GM23338 (cell line): ENCODE measurements around the gene OIT3.

Experiments
- CREB1 ChIP-seq: fragments of 250-450 bp; sonication (Bioruptor Pico); IDR thresholded peaks from 2 replicates; pipeline ENCODE4 v1.5.0; 2020; ENCODE audit warnings: low read depth, mild to moderate bottlenecking, moderate library complexity
- EZH2 ChIP-seq: fragments of 200-600 bp; sonication (generic); IDR thresholded peaks from one replicate; pipeline ENCODE4 v1.8.0; 2017; ENCODE audit warnings: antibody characterized with exemption, mild to moderate bottlenecking, low read depth; ENCODE audit not compliant: unreplicated experiment
- EZH2phosphoT487 ChIP-seq: fragments of 200-600 bp; sonication (generic); IDR thresholded peaks from one replicate; pipeline ENCODE4 v1.8.1; 2018; ENCODE audit warnings: antibody characterized with exemption; ENCODE audit not compliant: unreplicated experiment
- JUNB ChIP-seq: IDR thresholded peaks from one replicate; pipeline ENCODE4 v1.6.1; 2016; ENCODE audit warnings: antibody characterized with exemption; ENCODE audit not compliant: unreplicated experiment
- NANOG ChIP-seq: IDR thresholded peaks from 2 replicates; pipeline ENCODE4 v1.6.1; 2016; ENCODE audit warnings: antibody characterized with exemption, borderline replicate concordance
- POLR2AphosphoS5 ChIP-seq: IDR thresholded peaks from 2 replicates; pipeline ENCODE4 v1.6.1; 2016; ENCODE audit warnings: antibody characterized with exemption, low read depth
- STAT1 ChIP-seq: IDR thresholded peaks from one replicate; pipeline ENCODE4 v1.6.1; 2016; ENCODE audit warnings: antibody characterized with exemption; ENCODE audit not compliant: unreplicated experiment
- ZNF114 ChIP-seq: fragments of 250-450 bp; sonication (Bioruptor Pico); IDR thresholded peaks from 2 replicates; pipeline ENCODE4 v1.5.0; 2020; ENCODE audit warnings: mild to moderate bottlenecking, moderate library complexity
- ZNF331 ChIP-seq: fragments of 250-450 bp; sonication (Bioruptor Pico); IDR thresholded peaks from 2 replicates; pipeline ENCODE4 v1.5.0; 2020; ENCODE audit warnings: low read depth, mild to moderate bottlenecking, moderate library complexity
- TF ChIP-seq, protein P1 (sequence below), 2 experiments: fragments of 200-600 bp in 1 of 2; sonication (generic) in 1 of 2; conservative IDR thresholded peaks; 2 replicates each; pipeline versions ENCODE4 v1.5.1 to v1.6.1; 2016 to 2017; ENCODE audit warnings: antibody characterized with exemption in 2 of 2, low read depth in 2 of 2, mild to moderate bottlenecking in 2 of 2, moderate library complexity in 1 of 2
- TF ChIP-seq, protein P2 (sequence below): IDR thresholded peaks from one replicate; pipeline ENCODE4 v1.6.1; 2018; ENCODE audit warnings: antibody characterized with exemption; ENCODE audit not compliant: unreplicated experiment
- TF ChIP-seq, protein P3 (sequence below): fragments of 250-450 bp; sonication (Bioruptor Pico); IDR thresholded peaks from 2 replicates; pipeline ENCODE4 v1.5.0; 2020; ENCODE audit warnings: mild to moderate bottlenecking, moderate library complexity

DNA sequence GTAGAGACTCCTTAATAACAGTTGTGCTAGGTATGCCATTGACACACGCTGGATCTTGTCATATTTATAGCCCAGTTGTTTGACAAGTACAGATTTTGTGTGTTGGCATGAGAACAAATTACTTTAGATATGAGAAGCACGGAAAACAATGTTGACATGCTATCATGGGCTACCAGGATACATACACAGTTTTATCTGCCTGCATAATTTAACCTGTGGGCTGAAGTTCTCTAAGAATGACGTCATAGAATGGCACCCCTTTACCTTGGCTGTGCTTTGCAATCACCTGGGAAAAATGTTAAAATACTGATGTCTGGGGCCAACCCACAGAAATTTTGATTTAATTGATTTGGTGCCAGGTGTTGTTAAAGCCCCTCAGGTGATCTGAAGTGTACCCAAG, 58.2 kb downstream of the OIT3 start:
- TF ChIP-seq, protein P1, sequence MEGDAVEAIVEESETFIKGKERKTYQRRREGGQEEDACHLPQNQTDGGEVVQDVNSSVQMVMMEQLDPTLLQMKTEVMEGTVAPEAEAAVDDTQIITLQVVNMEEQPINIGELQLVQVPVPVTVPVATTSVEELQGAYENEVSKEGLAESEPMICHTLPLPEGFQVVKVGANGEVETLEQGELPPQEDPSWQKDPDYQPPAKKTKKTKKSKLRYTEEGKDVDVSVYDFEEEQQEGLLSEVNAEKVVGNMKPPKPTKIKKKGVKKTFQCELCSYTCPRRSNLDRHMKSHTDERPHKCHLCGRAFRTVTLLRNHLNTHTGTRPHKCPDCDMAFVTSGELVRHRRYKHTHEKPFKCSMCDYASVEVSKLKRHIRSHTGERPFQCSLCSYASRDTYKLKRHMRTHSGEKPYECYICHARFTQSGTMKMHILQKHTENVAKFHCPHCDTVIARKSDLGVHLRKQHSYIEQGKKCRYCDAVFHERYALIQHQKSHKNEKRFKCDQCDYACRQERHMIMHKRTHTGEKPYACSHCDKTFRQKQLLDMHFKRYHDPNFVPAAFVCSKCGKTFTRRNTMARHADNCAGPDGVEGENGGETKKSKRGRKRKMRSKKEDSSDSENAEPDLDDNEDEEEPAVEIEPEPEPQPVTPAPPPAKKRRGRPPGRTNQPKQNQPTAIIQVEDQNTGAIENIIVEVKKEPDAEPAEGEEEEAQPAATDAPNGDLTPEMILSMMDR (conservative IDR thresholded peaks at IDR 0.05; ENCODE audit: low read depth in 2 of 2): no peak
- TF ChIP-seq, protein P2, sequence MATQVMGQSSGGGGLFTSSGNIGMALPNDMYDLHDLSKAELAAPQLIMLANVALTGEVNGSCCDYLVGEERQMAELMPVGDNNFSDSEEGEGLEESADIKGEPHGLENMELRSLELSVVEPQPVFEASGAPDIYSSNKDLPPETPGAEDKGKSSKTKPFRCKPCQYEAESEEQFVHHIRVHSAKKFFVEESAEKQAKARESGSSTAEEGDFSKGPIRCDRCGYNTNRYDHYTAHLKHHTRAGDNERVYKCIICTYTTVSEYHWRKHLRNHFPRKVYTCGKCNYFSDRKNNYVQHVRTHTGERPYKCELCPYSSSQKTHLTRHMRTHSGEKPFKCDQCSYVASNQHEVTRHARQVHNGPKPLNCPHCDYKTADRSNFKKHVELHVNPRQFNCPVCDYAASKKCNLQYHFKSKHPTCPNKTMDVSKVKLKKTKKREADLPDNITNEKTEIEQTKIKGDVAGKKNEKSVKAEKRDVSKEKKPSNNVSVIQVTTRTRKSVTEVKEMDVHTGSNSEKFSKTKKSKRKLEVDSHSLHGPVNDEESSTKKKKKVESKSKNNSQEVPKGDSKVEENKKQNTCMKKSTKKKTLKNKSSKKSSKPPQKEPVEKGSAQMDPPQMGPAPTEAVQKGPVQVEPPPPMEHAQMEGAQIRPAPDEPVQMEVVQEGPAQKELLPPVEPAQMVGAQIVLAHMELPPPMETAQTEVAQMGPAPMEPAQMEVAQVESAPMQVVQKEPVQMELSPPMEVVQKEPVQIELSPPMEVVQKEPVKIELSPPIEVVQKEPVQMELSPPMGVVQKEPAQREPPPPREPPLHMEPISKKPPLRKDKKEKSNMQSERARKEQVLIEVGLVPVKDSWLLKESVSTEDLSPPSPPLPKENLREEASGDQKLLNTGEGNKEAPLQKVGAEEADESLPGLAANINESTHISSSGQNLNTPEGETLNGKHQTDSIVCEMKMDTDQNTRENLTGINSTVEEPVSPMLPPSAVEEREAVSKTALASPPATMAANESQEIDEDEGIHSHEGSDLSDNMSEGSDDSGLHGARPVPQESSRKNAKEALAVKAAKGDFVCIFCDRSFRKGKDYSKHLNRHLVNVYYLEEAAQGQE: no peak
- no peak for TF ChIP-seq POLR2AphosphoS5
- TF ChIP-seq EZH2: no peak
- TF ChIP-seq CREB1 (CRISPR knock-in tag): no peak
- TF ChIP-seq EZH2phosphoT487: no peak
- TF ChIP-seq ZNF331: no peak
- TF ChIP-seq ZNF114 (CRISPR knock-in tag): no peak
- TF ChIP-seq JUNB: no peak
- no peak for TF ChIP-seq NANOG
- no peak for TF ChIP-seq STAT1
- TF ChIP-seq, protein P3, sequence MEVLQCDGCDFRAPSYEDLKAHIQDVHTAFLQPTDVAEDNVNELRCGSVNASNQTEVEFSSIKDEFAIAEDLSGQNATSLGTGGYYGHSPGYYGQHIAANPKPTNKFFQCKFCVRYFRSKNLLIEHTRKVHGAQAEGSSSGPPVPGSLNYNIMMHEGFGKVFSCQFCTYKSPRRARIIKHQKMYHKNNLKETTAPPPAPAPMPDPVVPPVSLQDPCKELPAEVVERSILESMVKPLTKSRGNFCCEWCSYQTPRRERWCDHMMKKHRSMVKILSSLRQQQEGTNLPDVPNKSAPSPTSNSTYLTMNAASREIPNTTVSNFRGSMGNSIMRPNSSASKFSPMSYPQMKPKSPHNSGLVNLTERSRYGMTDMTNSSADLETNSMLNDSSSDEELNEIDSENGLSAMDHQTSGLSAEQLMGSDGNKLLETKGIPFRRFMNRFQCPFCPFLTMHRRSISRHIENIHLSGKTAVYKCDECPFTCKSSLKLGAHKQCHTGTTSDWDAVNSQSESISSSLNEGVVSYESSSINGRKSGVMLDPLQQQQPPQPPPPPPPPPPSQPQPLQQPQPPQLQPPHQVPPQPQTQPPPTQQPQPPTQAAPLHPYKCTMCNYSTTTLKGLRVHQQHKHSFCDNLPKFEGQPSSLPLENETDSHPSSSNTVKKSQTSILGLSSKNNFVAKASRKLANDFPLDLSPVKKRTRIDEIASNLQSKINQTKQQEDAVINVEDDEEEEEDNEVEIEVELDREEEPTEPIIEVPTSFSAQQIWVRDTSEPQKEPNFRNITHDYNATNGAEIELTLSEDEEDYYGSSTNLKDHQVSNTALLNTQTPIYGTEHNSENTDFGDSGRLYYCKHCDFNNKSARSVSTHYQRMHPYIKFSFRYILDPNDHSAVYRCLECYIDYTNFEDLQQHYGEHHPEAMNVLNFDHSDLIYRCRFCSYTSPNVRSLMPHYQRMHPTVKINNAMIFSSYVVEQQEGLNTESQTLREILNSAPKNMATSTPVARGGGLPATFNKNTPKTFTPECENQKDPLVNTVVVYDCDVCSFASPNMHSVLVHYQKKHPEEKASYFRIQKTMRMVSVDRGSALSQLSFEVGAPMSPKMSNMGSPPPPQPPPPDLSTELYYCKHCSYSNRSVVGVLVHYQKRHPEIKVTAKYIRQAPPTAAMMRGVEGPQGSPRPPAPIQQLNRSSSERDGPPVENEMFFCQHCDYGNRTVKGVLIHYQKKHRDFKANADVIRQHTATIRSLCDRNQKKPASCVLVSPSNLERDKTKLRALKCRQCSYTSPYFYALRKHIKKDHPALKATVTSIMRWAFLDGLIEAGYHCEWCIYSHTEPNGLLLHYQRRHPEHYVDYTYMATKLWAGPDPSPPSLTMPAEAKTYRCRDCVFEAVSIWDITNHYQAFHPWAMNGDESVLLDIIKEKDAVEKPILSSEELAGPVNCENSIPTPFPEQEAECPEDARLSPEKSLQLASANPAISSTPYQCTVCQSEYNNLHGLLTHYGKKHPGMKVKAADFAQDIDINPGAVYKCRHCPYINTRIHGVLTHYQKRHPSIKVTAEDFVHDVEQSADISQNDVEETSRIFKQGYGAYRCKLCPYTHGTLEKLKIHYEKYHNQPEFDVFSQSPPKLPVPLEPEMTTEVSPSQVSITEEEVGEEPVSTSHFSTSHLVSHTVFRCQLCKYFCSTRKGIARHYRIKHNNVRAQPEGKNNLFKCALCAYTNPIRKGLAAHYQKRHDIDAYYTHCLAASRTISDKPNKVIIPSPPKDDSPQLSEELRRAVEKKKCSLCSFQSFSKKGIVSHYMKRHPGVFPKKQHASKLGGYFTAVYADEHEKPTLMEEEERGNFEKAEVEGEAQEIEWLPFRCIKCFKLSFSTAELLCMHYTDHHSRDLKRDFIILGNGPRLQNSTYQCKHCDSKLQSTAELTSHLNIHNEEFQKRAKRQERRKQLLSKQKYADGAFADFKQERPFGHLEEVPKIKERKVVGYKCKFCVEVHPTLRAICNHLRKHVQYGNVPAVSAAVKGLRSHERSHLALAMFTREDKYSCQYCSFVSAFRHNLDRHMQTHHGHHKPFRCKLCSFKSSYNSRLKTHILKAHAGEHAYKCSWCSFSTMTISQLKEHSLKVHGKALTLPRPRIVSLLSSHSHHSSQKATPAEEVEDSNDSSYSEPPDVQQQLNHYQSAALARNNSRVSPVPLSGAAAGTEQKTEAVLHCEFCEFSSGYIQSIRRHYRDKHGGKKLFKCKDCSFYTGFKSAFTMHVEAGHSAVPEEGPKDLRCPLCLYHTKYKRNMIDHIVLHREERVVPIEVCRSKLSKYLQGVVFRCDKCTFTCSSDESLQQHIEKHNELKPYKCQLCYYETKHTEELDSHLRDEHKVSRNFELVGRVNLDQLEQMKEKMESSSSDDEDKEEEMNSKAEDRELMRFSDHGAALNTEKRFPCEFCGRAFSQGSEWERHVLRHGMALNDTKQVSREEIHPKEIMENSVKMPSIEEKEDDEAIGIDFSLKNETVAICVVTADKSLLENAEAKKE (CRISPR knock-in tag): no peak
